GM13976 (cell line): Measurements from ENCODE around the gene SLC39A10.
"Not testable (repeated sequence)": the region's sequence is repeated elsewhere in the genome, so short reads cannot be mapped to it uniquely, and the experiment has no call there.

Experiments used
- DNase-seq: peaks from one replicate; pipeline ENCODE4 v3.0.0; 2012; ENCODE audit warnings: low spot score
- in situ Hi-C: fragments of 300-500 bp; cut with MboI; formaldehyde crosslinking; loops from one replicate; pipeline ENCODE4 v1.12.0; 2022; ENCODE audit warnings: low sequenced_read_pairs, mixed read lengths, inconsistent platforms; ENCODE audit not compliant: unreplicated experiment
- TF ChIP-seq, protein P1 (sequence below): IDR thresholded peaks from 2 replicates; pipeline ENCODE4 v1.5.1; 2012; ENCODE audit warnings: borderline replicate concordance, mild to moderate bottlenecking; ENCODE audit not compliant: insufficient read depth; ENCODE audit errors: extremely low read depth, missing control alignments, control extremely low read depth

Gene SLC39A10

GRCh38 chr2:195677290-195677689, 20.3 kb downstream of the SLC39A10 start:
- no peak for DNase-seq
- TF ChIP-seq, protein P1, sequence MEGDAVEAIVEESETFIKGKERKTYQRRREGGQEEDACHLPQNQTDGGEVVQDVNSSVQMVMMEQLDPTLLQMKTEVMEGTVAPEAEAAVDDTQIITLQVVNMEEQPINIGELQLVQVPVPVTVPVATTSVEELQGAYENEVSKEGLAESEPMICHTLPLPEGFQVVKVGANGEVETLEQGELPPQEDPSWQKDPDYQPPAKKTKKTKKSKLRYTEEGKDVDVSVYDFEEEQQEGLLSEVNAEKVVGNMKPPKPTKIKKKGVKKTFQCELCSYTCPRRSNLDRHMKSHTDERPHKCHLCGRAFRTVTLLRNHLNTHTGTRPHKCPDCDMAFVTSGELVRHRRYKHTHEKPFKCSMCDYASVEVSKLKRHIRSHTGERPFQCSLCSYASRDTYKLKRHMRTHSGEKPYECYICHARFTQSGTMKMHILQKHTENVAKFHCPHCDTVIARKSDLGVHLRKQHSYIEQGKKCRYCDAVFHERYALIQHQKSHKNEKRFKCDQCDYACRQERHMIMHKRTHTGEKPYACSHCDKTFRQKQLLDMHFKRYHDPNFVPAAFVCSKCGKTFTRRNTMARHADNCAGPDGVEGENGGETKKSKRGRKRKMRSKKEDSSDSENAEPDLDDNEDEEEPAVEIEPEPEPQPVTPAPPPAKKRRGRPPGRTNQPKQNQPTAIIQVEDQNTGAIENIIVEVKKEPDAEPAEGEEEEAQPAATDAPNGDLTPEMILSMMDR, result no peak
- in situ Hi-C loops, result loop anchor here (10.0 kb wide), 1 partner anchor 388 kb away; the partner anchor contains the start of gene DNAH7

- in situ Hi-C loops, result loop anchor here (10.0 kb wide), 1 partner anchor 387 kb away; the partner anchor contains the start of gene DNAH7
- TF ChIP-seq, protein P1, result no peak
- no peak for DNase-seq
These were observed 20.9 kb downstream of the SLC39A10 start for GRCh38 chr2:195677884-195678283.

DNA sequence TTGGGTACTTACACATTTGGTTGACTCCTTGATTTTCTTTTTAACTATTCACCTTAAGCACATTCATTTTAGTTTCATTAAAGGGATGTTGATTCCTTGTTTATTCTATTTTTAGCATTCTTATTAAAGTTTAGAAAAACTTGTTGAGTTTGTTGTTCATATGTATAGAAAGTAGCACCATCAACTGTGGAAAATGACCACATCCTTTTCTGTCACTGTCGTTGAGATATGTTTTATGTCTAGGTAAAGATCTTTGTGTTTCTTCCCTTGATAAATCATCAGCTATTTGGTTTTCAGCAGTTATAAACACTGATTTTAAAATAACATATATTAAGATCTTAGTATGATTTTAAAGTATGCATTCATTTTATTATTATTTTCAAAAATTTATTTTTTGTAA, 25.1 kb downstream of the SLC39A10 start:
- in situ Hi-C loops, result no loop called here
- TF ChIP-seq, protein P1, result no peak
- no peak for DNase-seq

DNA sequence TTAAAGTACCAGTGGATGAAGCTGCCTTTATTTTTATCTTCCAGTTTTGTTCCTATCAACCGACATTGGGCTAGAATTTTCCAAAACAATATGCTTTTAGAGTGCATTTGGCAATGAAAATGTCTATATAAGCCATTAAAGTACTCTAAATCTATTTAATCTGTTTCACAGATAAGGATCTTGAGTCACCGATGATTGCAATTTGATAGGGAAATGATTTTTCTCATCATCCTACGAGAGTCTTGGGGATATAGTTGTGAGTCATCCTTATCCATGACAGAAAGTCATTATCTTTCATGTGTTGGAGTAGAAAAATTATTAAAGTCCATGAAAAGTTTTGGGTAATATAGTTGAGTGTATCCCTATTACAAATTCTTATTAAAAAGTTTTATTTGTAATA, 26.1 kb downstream of the SLC39A10 start:
- TF ChIP-seq, protein P1, result no peak
- in situ Hi-C loops, result no loop called here
- DNase-seq, result no peak

GRCh38 chr2:195686564-195686963, 29.5 kb downstream of the SLC39A10 start:
- TF ChIP-seq, protein P1, result no peak
- DNase-seq, result no peak
- in situ Hi-C loops, result no loop called here

- TF ChIP-seq, protein P1, result no peak
- no peak for DNase-seq
- in situ Hi-C loops, result no loop called here
These were observed 30.5 kb downstream of the SLC39A10 start for GRCh38 chr2:195687320-195688086.

GRCh38 chr2:195692531-195692930, 35.5 kb downstream of the SLC39A10 start:
- in situ Hi-C loops, DNase-seq: not testable (repeated sequence)
